OCI-LY3 (cell line): ENCODE data around the gene EFNB2.

Experiments
- H2AFZ ChIP-seq: fragments of 200-600, 300-600 bp; shearing (Covaris generic); 2 replicates; pipeline ENCODE4 v1.6.0; 2014; ENCODE audit warnings: antibody characterized with exemption, low read depth, low read length
- H3K27ac ChIP-seq: fragments of 200-600, 300-600 bp; sonication (generic); 2 replicates; pipeline ENCODE4 v1.5.1; 2014; ENCODE audit warnings: mild to moderate bottlenecking, low read length, moderate library complexity, mixed read lengths
- H3K27me3 ChIP-seq: fragments of 200-600, 300-600 bp; sonication (generic); 2 replicates; pipeline ENCODE4 v1.6.1; 2014; ENCODE audit warnings: low read depth, low read length, mixed read lengths
- H3K36me3 ChIP-seq: fragments of 200-600, 300-600 bp; sonication (generic); replicated peaks from 2 replicates; pipeline ENCODE3; 2014; ENCODE audit warnings: low read depth, low read length, mixed read lengths
- H3K4me1 ChIP-seq: fragments of 300-600, 200-600 bp; sonication (generic); 2 replicates; pipeline ENCODE4 v1.6.1; 2014; ENCODE audit warnings: low read length, mixed read lengths
- H3K4me2 ChIP-seq: fragments of 200-600, 300-600 bp; sonication (generic); 2 replicates; pipeline ENCODE4 v1.6.1; 2014; ENCODE audit warnings: low read length, mixed read lengths
- H3K4me3 ChIP-seq: fragments of 300-600, 200-600 bp; sonication (generic); 2 replicates; pipeline ENCODE4 v1.5.1; 2014; ENCODE audit warnings: antibody characterized with exemption, mild to moderate bottlenecking, low read length, moderate library complexity
- H3K79me2 ChIP-seq: fragments of 300-600, 200-600 bp; shearing (Covaris generic); 2 replicates; pipeline ENCODE4 v1.6.1; 2014; ENCODE audit warnings: mild to moderate bottlenecking, low read length, mixed read lengths
- H3K9ac ChIP-seq: fragments of 300-600, 200-600 bp; shearing (Covaris generic); 2 replicates; pipeline ENCODE4 v1.6.0; 2014; ENCODE audit warnings: mild to moderate bottlenecking, low read length, moderate library complexity
- H3K9me3 ChIP-seq: fragments of 200-600, 300-600 bp; shearing (Covaris generic); 2 replicates; pipeline ENCODE4 v1.6.1; 2014; ENCODE audit warnings: low read length, mixed read lengths; ENCODE audit not compliant: insufficient read depth
- H4K20me1 ChIP-seq: fragments of 200-600, 300-600 bp; sonication (generic); 2 replicates; pipeline ENCODE4 v1.6.1; 2016; ENCODE audit warnings: low read length, mixed read lengths; ENCODE audit not compliant: insufficient read depth
- EZH2phosphoT487 ChIP-seq: fragments of 200-600 bp; shearing (Covaris generic); IDR thresholded peaks from 2 replicates; pipeline ENCODE4 v1.6.1; 2018; ENCODE audit warnings: antibody characterized with exemption, mixed run types, low read depth
- TF ChIP-seq, protein P1 (sequence below): fragments of 200-600, 300-600 bp; sonication (generic); IDR thresholded peaks from 2 replicates; pipeline ENCODE4 v1.5.1; 2014; ENCODE audit warnings: antibody characterized with exemption, low read length, low read depth

EFNB2 gene

DNA sequence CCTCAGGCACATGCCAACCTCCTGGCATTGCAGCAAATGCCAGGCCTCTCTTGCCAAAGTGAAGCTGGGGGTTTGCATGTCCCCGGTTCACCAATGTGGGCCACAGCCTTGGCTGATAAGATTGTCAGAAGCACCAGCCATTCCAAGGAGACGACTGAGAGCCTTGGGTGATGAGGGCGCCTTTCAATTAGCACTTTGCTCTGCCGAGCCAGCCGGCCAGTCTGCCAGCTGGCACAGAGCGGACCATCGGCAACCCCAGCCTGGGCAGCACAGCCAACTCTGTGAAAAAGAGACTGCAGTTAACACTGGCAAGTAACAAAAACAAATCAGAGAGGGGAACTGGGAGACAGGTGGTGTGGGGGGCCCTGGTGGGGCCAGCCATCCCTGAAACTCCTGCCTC, 67.3 kb downstream of the EFNB2 start:
- Histone ChIP-seq H3K36me3 (no peaks in the 10 kb centered on the region), H3K9me3 (no peaks in the 10 kb centered on the region), H3K4me2 (no peak overlapping the region), H3K79me2 (no peaks in the 10 kb centered on the region), H3K27me3 (no peaks in the 10 kb centered on the region), H2AFZ (no peak overlapping the region), H3K9ac (no peak overlapping the region), H4K20me1 (no peaks in the 10 kb centered on the region), H3K4me1 (0 out of 2 replicates have a peak, but pooled peaks cover 6% of the 10 kb centered on the region), H3K4me3 (no peak overlapping the region), H3K27ac (no peak overlapping the region)
- TF ChIP-seq, protein P1, sequence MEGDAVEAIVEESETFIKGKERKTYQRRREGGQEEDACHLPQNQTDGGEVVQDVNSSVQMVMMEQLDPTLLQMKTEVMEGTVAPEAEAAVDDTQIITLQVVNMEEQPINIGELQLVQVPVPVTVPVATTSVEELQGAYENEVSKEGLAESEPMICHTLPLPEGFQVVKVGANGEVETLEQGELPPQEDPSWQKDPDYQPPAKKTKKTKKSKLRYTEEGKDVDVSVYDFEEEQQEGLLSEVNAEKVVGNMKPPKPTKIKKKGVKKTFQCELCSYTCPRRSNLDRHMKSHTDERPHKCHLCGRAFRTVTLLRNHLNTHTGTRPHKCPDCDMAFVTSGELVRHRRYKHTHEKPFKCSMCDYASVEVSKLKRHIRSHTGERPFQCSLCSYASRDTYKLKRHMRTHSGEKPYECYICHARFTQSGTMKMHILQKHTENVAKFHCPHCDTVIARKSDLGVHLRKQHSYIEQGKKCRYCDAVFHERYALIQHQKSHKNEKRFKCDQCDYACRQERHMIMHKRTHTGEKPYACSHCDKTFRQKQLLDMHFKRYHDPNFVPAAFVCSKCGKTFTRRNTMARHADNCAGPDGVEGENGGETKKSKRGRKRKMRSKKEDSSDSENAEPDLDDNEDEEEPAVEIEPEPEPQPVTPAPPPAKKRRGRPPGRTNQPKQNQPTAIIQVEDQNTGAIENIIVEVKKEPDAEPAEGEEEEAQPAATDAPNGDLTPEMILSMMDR, result no peak
- TF ChIP-seq EZH2phosphoT487, result no peak

- Histone ChIP-seq H3K9me3 (no peaks in the 10 kb centered on the region), H3K4me3 (no peak overlapping the region), H3K9ac (no peak overlapping the region), H3K4me2 (no peak overlapping the region), H2AFZ (no peak overlapping the region), H3K36me3 (no peaks in the 10 kb centered on the region), H3K4me1 (0 out of 2 replicates have a peak, but pooled peaks cover 6% of the 10 kb centered on the region), H3K27me3 (no peaks in the 10 kb centered on the region), H3K27ac (no peak overlapping the region), H4K20me1 (no peaks in the 10 kb centered on the region), H3K79me2 (no peaks in the 10 kb centered on the region)
- TF ChIP-seq, protein P1, result no peak
- no peak for TF ChIP-seq EZH2phosphoT487
Measured at GRCh38 chr13:106467427-106468122, 67.9 kb downstream of the EFNB2 start.

DNA sequence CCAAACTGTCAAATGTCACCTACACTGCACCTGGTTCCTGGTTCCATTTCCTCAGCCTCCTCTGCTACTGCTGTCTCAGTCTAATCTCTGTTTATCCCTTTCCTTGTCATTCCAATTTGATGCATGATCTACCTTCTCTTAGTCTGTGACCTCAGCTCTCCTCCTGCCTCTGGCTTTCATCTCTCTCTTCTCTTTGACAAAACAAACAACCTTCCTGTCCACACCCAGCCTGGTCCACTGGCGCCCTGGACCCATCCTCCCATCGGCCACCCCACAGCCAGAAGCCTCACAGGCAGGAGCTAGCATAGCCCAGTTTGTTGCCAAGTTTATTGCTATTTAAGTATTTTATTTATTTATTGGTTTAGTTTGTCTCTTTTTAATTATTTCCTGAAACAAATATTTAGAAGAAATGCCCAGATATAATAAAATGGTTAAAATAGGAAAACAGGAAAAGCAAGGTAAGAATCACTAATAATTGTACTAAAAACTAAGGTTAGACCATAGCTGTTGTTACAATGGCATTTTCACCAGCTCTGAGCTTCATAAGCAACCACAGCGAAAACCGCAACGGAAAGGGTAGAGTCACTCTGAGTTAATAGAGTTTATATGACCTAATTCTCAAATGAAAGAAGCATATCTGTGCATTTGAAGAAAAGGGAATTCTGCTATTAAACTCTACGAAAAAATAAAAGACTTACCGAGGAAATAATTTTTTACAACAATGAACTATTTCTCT, 68.6 kb downstream of the EFNB2 start:
- Histone ChIP-seq H3K27me3 (no peaks in the 10 kb centered on the region), H3K4me2 (no peak overlapping the region), H3K9me3 (no peaks in the 10 kb centered on the region), H4K20me1 (no peaks in the 10 kb centered on the region), H2AFZ (no peak overlapping the region), H3K79me2 (no peaks in the 10 kb centered on the region), H3K9ac (no peak overlapping the region), H3K36me3 (no peaks in the 10 kb centered on the region), H3K4me1 (0 out of 2 replicates have a peak, but pooled peaks cover 5% of the 10 kb centered on the region), H3K4me3 (no peak overlapping the region), H3K27ac (no peak overlapping the region)
- TF ChIP-seq EZH2phosphoT487, result no peak
- TF ChIP-seq, protein P1, result no peak

GRCh38 chr13:106464076-106464475, 71.4 kb downstream of the EFNB2 start:
- H3K9me3 ChIP-seq, result no peaks in the 10 kb centered on the region; the same call in 1 of the 2 replicates
- H3K9ac ChIP-seq, result no peak overlapping the region
- no peaks in the 10 kb centered on the region for H3K36me3 ChIP-seq
- no peak for TF ChIP-seq EZH2phosphoT487
- TF ChIP-seq, protein P1, result no peak
- no peak overlapping the region for H2AFZ ChIP-seq
- no peaks in the 10 kb centered on the region for H3K79me2 ChIP-seq
- no peak overlapping the region for H3K27ac ChIP-seq
- no peak overlapping the region for H3K4me3 ChIP-seq
- H3K4me2 ChIP-seq, result no peak overlapping the region
- H3K4me1 ChIP-seq, result no peaks in the 10 kb centered on the region
- no peaks in the 10 kb centered on the region for H4K20me1 ChIP-seq
- no peaks in the 10 kb centered on the region for H3K27me3 ChIP-seq
